ENCODE data around the gene ANKRD17.

The ANKRD17 gene

GRCh38 chr4:73037057-73037456 lies 221.5 kb downstream of the ANKRD17 start:
- no peak for DNase-seq

DNA sequence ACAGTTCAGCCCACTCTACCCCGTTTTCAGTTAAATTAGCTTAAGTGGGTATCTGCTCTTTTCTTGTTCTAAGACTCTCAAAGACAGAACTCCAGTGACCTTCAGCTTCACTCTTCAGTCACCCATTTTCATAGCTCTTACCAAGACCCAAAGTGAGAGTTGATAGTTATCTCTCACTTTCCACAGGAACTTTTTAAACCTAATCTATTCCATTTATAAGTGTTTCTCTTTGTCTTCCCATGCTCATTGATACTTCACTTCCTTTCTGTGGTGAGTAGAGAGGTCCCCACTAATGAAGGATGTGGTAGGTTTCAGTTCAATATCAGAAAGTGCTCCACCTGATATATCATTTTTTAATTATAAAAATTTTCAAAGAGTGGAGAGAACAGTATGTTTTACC lies 222.5 kb downstream of the ANKRD17 start:
- DNase-seq, result no peak

DNA sequence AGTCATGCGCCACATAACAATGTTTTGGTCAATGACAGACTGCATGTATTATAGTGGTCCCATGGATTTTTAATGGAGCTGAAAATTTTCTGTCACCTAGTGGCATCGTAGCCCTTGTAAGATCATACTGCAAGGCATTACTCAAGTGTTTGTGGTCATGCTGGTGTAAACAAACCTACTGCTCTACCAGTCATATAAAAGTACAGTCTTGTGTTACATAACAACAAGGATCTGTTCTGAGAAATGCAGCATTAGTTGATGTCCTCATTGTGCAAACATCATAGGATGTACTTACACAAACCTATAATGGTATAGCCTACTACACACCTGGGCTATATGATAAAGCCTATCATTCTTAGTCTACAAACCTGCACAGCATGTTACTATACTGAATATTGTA lies 223.7 kb downstream of the ANKRD17 start:
- no peak for DNase-seq

GRCh38 chr4:73028621-73029020 lies 230.0 kb downstream of the ANKRD17 start:
- no peak for DNase-seq

All from AML-193 (cell line).